ENCODE results near the gene IMPG2.

GRCh38 chr3:101217472-101218245 is 102.7 kb downstream of the IMPG2 start:
- TF ChIP-seq, protein P1, sequence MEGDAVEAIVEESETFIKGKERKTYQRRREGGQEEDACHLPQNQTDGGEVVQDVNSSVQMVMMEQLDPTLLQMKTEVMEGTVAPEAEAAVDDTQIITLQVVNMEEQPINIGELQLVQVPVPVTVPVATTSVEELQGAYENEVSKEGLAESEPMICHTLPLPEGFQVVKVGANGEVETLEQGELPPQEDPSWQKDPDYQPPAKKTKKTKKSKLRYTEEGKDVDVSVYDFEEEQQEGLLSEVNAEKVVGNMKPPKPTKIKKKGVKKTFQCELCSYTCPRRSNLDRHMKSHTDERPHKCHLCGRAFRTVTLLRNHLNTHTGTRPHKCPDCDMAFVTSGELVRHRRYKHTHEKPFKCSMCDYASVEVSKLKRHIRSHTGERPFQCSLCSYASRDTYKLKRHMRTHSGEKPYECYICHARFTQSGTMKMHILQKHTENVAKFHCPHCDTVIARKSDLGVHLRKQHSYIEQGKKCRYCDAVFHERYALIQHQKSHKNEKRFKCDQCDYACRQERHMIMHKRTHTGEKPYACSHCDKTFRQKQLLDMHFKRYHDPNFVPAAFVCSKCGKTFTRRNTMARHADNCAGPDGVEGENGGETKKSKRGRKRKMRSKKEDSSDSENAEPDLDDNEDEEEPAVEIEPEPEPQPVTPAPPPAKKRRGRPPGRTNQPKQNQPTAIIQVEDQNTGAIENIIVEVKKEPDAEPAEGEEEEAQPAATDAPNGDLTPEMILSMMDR (IDR thresholded peaks at IDR 0.05) = no peak
- TF ChIP-seq HMGXB4 (CRISPR knock-in tag; IDR thresholded peaks at IDR 0.05) (no peak), ZNF512 (CRISPR knock-in tag; IDR thresholded peaks at IDR 0.05; ENCODE audit: borderline replicate concordance) (no peak), E2F5 (CRISPR knock-in tag; IDR thresholded peaks at IDR 0.05) (no peak), ATF2 (CRISPR knock-in tag; IDR thresholded peaks at IDR 0.05; ENCODE audit: borderline replicate concordance, low read depth) (no peak), ETV6 (CRISPR knock-in tag; IDR thresholded peaks at IDR 0.05) (no peak), E2F1 (CRISPR knock-in tag; IDR thresholded peaks at IDR 0.05) (no peak), CREB1 (CRISPR knock-in tag; IDR thresholded peaks at IDR 0.05) (no peak)
- TF ChIP-seq, protein P2, sequence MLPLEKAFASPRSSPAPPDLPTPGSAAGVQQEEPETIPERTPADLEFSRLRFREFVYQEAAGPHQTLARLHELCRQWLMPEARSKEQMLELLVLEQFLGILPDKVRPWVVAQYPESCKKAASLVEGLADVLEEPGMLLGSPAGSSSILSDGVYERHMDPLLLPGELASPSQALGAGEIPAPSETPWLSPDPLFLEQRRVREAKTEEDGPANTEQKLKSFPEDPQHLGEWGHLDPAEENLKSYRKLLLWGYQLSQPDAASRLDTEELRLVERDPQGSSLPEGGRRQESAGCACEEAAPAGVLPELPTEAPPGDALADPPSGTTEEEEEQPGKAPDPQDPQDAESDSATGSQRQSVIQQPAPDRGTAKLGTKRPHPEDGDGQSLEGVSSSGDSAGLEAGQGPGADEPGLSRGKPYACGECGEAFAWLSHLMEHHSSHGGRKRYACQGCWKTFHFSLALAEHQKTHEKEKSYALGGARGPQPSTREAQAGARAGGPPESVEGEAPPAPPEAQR (CRISPR knock-in tag; IDR thresholded peaks at IDR 0.05) = no peak
- TF ChIP-seq, protein P3, sequence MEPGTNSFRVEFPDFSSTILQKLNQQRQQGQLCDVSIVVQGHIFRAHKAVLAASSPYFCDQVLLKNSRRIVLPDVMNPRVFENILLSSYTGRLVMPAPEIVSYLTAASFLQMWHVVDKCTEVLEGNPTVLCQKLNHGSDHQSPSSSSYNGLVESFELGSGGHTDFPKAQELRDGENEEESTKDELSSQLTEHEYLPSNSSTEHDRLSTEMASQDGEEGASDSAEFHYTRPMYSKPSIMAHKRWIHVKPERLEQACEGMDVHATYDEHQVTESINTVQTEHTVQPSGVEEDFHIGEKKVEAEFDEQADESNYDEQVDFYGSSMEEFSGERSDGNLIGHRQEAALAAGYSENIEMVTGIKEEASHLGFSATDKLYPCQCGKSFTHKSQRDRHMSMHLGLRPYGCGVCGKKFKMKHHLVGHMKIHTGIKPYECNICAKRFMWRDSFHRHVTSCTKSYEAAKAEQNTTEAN (CRISPR knock-in tag; IDR thresholded peaks at IDR 0.05) = no peak
- TF ChIP-seq, protein P4, sequence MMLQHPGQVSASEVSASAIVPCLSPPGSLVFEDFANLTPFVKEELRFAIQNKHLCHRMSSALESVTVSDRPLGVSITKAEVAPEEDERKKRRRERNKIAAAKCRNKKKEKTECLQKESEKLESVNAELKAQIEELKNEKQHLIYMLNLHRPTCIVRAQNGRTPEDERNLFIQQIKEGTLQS (CRISPR knock-in tag; conservative IDR thresholded peaks at IDR 0.05) = no peak
- TF ChIP-seq, protein P5, sequence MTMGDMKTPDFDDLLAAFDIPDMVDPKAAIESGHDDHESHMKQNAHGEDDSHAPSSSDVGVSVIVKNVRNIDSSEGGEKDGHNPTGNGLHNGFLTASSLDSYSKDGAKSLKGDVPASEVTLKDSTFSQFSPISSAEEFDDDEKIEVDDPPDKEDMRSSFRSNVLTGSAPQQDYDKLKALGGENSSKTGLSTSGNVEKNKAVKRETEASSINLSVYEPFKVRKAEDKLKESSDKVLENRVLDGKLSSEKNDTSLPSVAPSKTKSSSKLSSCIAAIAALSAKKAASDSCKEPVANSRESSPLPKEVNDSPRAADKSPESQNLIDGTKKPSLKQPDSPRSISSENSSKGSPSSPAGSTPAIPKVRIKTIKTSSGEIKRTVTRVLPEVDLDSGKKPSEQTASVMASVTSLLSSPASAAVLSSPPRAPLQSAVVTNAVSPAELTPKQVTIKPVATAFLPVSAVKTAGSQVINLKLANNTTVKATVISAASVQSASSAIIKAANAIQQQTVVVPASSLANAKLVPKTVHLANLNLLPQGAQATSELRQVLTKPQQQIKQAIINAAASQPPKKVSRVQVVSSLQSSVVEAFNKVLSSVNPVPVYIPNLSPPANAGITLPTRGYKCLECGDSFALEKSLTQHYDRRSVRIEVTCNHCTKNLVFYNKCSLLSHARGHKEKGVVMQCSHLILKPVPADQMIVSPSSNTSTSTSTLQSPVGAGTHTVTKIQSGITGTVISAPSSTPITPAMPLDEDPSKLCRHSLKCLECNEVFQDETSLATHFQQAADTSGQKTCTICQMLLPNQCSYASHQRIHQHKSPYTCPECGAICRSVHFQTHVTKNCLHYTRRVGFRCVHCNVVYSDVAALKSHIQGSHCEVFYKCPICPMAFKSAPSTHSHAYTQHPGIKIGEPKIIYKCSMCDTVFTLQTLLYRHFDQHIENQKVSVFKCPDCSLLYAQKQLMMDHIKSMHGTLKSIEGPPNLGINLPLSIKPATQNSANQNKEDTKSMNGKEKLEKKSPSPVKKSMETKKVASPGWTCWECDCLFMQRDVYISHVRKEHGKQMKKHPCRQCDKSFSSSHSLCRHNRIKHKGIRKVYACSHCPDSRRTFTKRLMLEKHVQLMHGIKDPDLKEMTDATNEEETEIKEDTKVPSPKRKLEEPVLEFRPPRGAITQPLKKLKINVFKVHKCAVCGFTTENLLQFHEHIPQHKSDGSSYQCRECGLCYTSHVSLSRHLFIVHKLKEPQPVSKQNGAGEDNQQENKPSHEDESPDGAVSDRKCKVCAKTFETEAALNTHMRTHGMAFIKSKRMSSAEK (CRISPR knock-in tag; IDR thresholded peaks at IDR 0.05; ENCODE audit: borderline replicate concordance) = no peak
